ENCODE measurements around the gene OTULIN.
A peak's percentile ranks its signal among the peaks of the same experiment; 100 is the strongest.

OTULIN gene

DNA sequence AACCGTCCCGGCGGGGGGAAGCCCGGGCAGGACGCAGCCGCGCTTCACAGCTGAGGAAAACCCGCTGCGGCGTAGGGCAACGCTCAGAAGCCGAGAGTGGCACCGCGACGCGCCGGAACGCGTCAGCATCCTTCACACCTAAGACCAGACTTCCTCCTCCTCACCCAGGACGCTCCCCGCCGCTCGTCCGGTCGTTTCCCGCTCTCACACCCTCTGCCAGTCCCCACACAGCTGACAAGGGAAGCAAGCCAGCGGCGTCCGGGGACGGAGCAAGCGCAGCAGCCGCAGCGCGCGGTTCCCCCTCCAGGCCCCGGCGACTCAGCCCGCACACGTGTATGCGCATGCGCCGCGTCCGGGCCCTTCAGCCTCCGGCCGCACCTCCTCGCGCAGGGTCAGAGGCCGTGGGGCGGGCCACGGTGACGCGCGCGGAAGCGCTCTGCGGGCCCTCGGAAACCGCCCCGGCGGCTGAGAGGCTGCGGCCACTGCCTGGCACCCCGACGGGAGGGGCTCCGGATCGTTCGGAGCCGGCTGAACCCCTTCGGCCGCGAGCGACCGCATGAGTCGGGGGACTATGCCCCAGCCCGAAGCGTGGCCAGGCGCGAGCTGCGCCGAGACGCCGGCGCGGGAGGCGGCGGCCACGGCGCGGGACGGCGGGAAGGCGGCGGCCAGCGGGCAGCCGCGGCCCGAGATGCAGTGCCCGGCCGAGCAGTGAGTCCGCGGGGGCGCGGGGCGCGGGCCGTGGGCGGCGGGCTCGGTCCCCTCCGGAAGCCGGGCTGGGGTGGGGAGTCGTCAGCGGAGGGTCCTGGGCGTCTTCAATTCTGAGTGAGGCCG is at the start of gene OTULIN:
TSS of gene OTULIN (plus strand) at position 449 of the 831 bp plus-strand sequence. CDS start at position 557, 108 bp downstream.
- peak; percentile 77 to 80 for DNase-seq

DNA sequence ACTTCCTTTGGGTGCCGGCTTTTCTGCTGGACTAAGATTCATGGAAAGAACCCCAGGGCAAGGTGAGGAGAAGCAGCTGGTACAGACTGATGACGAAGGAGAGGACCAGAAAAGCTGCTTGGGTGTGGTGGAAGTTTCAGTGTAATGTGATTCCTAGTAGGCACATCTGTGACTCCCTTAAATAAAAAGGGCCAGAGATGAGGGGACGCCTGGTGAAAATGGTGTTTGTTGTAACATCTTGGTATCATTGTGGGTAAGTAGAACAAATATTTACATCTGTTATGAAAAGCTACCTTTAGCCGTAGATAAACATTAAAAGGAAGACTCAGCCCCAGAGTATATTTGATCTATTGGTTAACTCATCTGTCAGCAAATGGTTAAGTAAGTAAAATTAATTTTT is 49.2 kb upstream of the OTULIN start:
- no peak for DNase-seq

DNA sequence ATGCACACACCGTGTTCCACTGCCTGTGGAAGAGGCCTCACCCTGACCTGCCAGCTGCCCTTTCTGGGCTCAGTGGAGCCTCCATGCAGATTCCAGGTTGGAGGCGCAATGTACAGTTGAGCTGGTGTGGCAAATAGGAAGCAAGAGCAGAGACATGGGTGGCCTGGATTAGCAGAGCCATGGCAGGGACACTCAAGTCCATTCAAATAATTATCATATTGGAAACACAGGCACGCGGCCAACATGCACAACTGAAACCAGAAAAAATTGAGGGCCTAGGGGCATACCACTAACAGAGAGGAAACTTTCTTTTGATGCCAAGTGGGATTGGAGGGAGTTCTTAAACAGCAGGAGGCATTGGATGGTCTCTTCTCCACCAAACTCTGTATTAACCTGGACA is 47.1 kb upstream of the OTULIN start:
- no peak for DNase-seq

DNA sequence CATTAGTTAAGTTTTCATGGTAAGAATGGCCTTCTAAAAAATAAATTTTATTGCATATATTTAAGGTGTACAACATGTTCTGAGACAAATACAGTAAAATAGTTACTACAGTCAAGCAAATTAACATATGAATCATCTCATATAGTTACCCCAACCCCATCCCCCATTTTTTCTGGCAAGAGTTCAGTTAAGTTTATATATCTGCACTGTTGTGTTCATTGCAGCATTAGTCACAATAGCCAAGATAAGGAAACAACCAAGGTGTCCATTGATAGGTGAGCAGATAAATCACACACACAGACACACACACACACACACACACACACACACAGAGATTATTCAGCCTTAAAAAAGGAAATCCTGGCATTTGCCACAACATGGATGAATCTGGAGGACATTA is 37.2 kb upstream of the OTULIN start:
- no peak for DNase-seq

DNA sequence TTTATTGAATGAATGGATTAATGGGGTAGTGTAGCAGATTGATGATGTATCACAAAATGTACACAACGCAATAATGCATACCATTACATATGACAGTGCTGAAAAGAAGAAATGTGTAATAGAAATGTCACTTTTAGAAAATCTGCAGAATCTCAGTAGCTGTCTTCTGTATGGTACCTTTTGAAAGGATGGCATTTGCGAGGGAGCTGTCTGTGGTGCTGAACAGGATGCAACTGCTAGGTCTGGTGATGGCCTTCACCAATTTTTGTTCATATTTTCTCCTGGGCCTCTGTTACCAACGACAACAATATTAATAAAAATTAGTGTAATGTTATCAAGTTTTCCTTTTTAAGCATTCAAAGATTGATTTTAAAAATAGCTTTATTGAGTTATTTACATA is 36.2 kb upstream of the OTULIN start:
- DNase-seq, result peak; percentile 59 to 63

DNA sequence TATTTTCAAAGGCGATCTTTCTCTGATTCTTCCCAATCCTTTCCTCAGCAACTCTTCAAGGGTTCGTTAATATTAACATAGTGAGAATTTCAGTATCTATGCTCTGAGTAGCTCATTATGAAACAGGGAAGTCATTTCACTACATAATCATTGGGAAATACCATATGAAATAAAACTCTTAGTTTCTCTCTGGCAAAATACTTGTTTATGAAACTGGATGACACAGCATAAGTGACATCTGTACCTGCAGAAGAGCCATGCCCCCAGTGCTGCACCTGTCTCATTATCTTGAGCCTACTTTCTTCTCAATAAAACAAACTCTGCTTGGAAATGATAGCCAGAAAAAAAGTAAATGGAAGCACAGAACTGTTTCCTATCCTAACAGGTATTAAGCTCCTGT is 33.8 kb upstream of the OTULIN start:
- no peak for DNase-seq

DNA sequence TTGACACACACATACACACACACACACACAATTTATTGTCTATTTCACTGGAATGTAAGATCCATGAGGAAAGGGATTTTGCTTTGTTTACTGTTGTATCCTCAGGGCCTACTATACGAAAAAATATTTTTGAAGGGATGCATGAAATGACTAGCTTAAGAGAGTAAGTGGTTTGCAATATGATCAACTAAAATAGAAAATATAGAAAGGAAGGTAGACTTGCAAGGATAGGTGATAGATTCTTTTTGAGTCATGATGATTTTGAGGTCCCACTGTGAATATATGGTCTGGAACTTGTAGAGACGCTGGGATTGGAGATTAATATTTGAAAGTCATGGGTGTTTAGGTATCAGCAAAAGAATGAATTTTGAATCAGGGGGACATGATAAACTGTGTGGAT is 28.9 kb upstream of the OTULIN start:
- no peak for DNase-seq

DNA sequence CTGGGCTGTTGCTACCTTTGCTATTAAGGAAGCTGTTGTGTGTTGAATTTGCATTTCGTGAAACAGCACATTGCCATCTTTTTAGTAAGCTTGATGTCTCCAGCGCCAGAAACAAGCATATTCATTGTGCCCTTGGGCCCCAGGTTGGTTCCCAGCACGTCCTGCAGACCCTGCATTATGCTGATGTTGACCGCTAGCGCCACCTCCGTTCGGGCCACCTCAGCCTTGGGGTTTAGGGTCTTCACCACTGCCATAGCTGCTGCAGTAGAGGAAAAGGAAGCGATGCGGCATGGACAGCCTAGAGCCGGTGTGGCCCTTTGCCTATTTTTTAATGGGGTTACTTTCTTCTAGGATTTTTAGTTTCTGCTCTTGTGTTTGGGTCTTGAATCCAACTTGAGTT is 23.8 kb upstream of the OTULIN start:
- no peak for DNase-seq

DNA sequence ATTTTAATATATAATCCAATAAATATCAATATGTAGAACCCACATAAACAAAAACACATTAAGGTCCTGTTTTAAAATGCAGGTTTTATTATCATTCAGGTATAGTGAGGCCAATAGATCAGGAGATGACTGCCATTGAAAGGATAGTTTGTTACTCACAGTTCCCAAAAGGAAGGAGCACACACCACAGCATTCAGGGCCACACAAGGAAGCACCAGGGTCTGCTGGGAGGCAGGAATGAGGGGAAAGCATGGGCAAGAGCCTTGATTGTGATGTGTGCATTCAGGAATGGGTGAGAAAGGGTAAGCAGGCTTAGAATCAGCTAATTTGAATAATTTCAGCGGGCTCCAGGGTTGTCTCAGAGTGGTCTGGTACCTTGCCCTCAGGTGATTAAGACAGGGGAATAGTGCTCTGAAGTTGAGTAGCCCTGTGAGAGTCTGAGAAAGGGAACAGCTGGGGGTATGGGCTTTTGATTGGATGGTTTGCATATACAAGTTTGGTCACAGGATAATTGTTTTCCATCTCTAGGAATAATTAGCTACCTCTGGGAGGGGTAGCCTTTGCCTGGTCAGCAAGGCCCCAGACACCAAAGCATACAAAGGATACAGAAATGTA is 19.8 kb upstream of the OTULIN start:
- DNase-seq, result no peak

DNA sequence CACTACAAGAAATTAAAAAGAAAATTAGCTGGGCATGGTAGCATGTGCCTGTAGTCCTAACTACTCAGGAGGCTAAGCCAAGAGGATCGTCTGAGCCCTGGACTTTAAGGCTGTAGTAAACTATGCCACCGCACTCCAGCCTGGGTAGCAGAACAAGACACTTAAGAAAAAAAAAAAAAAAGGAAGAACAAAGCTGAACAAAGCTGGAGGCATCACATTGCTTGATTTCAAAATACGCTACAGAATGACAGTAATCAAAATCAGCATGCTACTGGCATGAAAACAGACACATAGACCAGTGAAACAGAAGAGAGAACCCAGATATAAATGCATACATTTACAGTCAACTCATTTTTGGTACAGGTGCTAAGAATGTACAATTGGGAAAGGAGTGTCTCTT is 14.5 kb upstream of the OTULIN start:
- no peak for DNase-seq

DNA sequence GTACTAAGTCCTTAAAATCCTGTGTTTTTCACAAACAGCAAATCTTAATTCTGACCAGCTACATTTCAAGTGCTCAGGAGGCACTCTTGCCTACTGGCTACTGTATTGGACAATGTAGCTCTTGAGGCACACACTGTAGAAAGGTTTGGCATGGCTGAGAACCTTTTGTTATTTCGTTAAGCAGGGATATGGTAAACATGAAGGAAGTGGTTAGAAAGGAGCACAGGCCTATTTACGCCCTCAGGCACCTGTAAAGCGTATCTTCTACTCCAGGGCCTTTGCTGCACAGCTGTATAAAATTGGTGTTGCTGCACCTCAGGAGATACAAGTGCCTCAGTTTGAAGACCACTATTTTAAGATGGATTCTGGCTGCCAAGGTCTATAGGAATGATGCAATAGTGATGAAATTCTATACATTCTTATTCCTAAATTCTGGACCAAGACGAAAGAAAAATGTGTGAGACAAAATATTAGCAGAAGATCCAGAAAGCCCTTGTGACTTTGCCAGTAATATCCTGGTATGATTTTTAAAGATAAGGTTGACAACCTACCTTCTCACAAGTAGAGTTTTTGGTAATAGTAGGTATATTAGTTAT is 9.3 kb upstream of the OTULIN start:
- DNase-seq, result no peak

DNA sequence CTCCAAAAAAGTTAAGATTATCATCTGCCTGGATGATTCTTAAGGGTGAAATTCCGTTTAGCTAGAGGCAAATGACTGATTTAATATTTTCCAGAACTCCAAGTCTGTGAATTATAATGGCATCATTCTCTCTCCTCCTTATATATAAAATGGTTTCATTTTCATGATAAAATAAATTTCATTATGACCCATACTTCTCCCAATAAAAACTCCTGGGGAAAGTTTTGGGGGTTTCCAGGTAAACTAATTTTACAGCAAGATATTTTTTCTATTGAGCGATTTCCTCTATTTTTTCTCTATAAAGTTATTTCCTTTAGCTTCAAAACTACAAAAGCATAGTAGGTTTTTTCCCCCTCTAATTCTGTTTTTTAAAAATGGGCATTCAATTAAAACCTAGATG is 7.6 kb upstream of the OTULIN start:
- DNase-seq, result no peak

DNA sequence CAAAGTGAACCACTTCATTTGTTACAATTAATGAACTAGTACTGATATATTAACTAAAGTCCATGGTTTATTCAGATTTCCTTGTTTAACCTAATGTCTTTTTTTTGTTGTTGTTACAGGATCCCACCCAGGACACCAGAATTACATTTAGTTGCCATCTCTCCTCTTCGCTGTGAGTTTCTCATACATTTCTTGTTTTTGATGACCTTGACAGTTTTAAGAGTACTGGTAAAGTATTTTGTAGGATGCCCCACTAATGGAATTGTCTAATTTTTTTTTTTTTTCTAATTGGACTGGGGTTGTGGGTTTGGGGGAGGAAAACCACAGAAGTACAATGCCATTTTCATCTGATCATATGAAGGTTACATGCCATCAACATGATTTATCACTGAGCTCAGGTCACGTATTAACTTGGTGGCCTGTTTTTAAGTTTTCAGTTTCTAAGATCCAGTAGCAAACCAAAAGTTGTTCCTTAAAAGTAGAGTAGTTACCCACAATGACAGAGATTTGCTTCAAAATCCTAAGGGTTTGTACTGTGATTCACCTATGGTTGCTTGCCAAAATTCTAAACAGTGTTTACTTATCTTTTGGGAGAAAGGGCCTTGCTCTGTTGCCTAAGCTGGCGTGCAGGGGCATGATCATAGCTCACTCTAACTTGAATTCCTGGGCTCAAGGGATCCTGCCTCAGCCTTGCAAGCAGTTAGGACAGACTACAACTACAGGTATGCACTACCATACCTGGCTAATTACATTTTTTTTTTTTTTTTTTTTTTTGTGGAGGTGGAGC is 4.5 kb upstream of the OTULIN start:
- DNase-seq, result no peak

DNA sequence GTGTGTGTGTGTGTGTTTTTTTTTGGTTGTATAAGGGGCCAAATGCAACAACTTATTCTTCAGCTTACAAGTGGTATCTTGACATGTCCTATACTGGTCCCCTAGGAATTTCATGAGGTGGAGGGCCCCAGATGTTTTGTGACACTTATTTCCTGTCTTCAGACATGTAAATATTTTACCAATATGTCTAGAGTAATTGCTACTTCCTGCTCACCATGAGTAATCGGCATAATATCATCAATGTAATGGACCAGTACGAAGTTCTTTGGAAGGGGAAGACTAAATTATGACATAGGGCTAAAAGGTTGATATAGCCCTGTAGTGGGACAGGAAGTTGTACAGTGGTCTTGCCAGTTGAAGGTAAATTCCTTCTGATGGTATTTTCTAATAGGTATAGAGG is 3.7 kb upstream of the OTULIN start:
- DNase-seq, result no peak

DNA sequence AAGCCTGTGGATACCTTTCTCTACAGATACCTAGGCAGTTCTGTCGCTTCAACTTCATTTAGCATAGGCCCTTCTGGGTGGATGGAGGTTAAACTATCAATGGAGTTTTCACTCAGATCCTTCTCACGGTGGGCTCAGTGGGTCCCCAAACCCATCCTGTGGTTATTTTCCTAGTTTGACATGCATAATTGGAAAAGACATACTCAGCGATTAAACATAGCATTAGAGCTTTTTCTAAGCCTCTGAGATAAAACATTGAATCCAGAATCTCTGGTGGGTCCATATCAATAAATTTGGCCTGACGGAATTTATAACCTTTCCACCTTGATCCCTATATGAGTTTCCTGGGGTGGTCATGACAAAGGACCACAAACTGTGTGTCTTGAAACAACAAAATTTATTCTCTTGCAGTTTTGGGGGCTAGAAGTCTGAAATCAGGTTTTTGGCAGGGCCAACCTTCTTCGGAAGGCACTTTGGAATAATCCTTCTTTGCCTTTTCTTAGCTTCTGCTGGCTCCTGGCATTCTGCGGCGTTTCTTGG is 1.7 kb upstream of the OTULIN start:
- no peak for DNase-seq

DNA sequence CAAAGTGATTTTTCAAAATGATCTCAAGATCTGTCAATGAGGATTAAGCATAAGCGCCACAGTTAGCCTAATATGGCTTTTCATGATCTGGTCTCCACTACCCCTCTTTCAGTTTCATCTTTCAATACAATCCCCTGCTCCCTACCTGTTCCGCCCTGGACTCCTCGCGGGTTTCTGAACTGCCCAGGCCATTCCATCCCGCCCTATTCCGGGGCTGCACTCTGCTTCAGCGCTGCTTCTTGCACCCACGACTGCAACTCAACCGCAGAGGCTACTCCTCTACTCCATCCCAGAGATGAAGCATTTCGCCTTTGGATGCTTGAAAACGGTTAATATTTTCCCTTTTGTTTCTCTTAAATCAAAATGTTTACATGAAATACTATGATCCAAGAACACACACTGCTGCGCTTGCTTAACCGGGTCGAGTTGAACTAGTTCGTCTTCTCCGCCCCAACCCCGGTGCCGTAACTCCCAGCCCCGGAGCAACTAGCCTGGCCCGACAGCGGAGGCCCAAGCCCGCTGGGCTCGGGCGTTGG is 716 bp upstream of the OTULIN start:
- DNase-seq, result peak; percentile 11 to 16

DNA sequence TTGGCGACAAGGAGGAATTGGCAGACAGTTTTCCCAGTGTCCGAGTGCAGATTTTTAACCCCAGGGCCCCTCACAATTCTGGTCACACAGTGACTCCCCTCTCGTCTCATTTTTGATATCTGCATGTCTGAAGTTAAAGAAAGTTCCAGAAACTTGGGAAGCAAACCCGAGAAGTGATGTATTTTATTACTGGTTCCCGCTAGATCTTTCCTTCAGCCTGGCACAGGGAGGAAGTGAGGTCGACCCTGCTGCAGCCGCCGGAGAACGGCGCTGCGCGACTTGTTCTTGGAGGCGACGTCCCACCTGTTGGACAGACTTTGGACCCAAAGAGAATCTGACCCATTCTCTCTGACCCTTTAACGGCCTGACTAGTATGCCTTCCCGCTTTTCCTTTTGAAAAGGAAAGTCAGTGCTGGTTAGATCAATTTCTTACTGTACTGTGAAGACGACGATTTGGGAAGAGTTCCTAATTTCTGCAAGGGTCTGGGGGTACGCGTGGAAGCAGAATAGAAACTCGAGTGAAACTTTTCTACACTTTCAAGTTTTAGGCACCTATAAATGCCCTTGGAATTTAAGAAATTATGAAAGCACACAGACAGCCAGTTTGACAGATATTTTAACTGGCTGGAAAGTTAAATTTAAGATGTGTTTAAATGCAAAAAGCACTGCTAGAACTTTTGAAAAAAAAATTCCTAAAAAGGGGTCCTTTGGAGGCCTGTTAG is 744 bp downstream of the OTULIN start:
- DNase-seq, result peak; percentile 49 to 58

DNA sequence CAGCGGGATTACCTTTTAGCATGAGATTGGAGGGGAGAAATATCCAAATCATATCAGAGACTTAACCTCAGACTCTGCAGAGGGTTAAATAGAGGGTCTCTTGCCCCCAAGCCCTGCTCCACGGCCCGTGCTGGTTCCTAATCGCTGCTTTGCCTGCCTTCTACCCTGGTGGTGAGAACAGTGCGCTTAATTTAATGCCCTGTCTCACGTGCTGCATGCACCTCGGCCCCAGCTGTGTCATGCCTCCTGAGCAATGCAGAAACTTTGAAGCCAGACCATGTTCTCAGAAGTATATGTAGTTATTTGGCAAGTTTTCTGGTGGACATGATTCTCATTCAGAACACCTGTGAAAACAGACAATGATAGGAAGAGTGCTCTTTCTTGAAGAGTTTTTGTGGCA is 1.4 kb downstream of the OTULIN start:
- DNase-seq, result peak; percentile 23 to 38

DNA sequence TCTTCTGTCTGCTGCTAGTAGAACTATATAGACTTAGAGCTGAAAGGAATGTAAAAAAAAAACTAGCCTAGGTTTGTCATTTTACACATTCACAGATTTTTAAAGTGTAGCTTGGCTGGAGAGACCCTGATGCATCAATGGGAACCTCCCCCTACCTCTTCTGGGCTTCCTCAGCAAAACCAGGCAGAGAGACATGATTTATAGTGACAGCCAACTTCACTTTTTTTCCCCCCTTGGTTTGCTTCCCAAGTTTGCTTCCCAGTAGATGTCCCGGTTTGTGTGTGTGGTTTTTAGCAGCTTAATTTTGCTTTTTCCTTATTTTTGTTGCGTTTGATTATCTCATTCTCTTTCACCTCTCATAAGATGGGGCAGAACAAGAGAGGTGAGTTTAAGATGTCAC is 1.8 kb downstream of the OTULIN start:
- no peak for DNase-seq

DNA sequence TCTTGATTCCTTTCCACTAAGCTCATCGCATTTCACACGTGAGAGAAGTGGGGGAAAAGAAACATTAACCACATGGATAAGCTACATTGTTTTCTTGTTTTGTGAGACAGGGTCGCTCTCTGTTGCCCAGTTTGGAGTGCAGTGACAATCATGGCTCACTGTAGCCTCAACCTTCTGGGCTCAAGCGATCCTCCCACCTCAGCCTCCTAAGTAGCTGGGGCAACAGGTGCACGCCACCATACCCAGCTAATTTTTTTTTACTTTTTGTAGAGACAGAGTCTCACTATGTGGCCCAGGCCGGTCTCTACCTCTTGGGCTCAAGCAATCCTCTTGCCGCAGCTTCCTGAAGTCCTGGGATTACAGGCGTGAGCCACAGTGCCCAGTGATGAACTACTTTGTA is 2.8 kb downstream of the OTULIN start:
- DNase-seq, result no peak

DNA sequence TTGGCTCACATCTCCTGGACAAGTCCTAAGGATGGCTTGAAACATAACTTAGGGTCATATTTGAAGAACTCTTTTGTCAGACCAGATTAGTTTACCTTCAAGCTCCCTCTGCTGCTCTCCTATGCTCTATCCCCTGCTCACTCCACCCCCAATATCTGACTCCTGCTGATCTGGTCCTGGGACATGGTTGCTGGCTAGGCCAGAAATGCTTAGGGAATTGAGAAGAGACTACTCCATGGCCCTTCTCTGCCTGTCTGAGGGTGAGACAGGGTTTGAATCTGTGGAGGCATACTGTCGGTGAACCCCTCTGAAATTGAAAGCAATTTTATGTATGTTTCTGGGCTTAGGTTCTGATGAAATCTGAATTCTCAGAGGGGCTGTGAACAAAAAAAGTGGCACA is 3.3 kb downstream of the OTULIN start:
- no peak for DNase-seq

DNA sequence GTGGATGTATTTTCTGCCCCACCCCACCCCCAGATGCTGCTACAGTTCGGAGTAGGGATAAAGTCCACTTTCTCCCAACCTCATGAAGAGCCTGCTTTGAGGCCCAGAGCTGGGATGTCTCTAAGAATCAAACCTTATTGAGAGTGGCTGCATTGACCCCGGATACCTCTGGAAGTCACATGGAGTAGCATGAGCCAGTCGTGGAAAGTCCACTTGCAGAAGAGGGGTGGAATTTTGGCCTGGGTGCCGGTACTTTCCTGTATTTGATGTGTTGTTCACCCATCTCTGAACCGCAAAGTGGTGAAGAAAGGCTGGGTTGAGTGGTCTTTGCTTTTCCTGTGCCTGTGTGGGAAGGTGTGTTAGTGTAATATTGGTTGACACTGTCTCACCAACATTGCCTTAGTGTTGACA is 3.7 kb downstream of the OTULIN start:
- no peak for DNase-seq

Data from Kasumi-1 (cell line).